Spleen (tissue), 7 donors: ENCODE measurements around the gene MON1B.

Source experiments
- POLR2A ChIP-seq, 3 donors: fragments of 450-650 bp; IDR thresholded peaks; one replicate each; pipeline ENCODE4 v1.5.1; 2017; ENCODE audit warnings: antibody characterized with exemption in 3 of 3, mild to moderate bottlenecking in 1 of 3
- TF ChIP-seq, protein P1 (sequence below), 11 experiments: fragments of 200-600 bp in 7 of 11; fragments of 450-650 bp in 4 of 11; sonication (generic) in 4 of 11; IDR thresholded peaks in 8 of 11; conservative IDR thresholded peaks in 3 of 11; 1 replicate in 7 of 11; 2 replicates in 4 of 11; pipeline versions ENCODE4 v1.4.0 to v1.8.0; 2016 to 2021; ENCODE audit warnings: antibody characterized with exemption in 11 of 11, inconsistent platforms in 4 of 11, mild to moderate bottlenecking in 1 of 11
- donor health status: DM: no; HTN: no; CAD: no; lungs with moderate emphysema.
- donor health status: DM: no; HTN: no; CAD: no.
- donor health status: DM: no; HTN: no; CAD: no.

DNA sequence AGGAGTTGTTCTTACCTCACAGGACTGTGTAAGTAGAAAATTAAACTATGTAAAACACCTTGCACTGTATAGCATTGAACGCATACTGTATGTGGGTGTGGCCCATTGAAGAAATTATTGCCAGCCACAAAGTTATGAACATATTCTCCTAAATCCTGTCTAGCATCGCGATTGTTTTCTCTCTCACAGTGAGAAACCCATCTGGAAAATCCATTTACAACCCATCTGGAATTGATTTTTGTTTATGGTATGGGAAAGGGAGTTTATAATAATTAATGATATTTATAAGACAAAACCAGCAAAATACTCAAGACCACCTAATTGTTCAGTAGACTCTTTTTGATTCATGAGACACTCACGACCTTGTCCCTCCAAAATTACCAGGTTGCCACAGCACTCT lies 22.1 kb upstream of the MON1B start:
- TF ChIP-seq POLR2A (IDR thresholded peaks at IDR 0.05) = no peak
- TF ChIP-seq, protein P1, sequence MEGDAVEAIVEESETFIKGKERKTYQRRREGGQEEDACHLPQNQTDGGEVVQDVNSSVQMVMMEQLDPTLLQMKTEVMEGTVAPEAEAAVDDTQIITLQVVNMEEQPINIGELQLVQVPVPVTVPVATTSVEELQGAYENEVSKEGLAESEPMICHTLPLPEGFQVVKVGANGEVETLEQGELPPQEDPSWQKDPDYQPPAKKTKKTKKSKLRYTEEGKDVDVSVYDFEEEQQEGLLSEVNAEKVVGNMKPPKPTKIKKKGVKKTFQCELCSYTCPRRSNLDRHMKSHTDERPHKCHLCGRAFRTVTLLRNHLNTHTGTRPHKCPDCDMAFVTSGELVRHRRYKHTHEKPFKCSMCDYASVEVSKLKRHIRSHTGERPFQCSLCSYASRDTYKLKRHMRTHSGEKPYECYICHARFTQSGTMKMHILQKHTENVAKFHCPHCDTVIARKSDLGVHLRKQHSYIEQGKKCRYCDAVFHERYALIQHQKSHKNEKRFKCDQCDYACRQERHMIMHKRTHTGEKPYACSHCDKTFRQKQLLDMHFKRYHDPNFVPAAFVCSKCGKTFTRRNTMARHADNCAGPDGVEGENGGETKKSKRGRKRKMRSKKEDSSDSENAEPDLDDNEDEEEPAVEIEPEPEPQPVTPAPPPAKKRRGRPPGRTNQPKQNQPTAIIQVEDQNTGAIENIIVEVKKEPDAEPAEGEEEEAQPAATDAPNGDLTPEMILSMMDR (IDR thresholded peaks at IDR 0.05 in 8 of 11, conservative IDR thresholded peaks at IDR 0.05 in 3 of 11) = no peak
